DOHH2 (cell line): Measurements from ENCODE around the gene KDM4C.

Experiments used
- H3F3A ChIP-seq: fragments of 200-600 bp; sonication (generic), shearing (Covaris generic); 2 replicates; pipeline ENCODE4 v1.6.0; 2016; ENCODE audit warnings: antibody characterized with exemption, mild to moderate bottlenecking; ENCODE audit not compliant: control insufficient read depth, insufficient read depth
- H3K27ac ChIP-seq: fragments of 200-600 bp; sonication (generic); 2 replicates; pipeline ENCODE4 v1.5.1; 2014; ENCODE audit warnings: low read depth, mild to moderate bottlenecking, low read length, moderate library complexity
- H3K27me3 ChIP-seq: fragments of 200-600 bp; sonication (generic); 2 replicates; pipeline ENCODE4 v1.6.1; 2014; ENCODE audit warnings: mild to moderate bottlenecking, low read length, mixed read lengths; ENCODE audit not compliant: control insufficient read depth
- H3K36me3 ChIP-seq: fragments of 200-600 bp; sonication (generic); 2 replicates; pipeline ENCODE4 v1.6.1; 2014; ENCODE audit warnings: mild to moderate bottlenecking, low read length, moderate library complexity, mixed read lengths; ENCODE audit not compliant: control insufficient read depth
- H3K4me1 ChIP-seq: fragments of 200-600 bp; sonication (generic); 2 replicates; pipeline ENCODE4 v1.6.1; 2014; ENCODE audit warnings: mild to moderate bottlenecking, low read length, mixed read lengths; ENCODE audit not compliant: control insufficient read depth
- H3K4me2 ChIP-seq: fragments of 200-600 bp; sonication (generic); 2 replicates; pipeline ENCODE4 v1.6.0; 2014; ENCODE audit warnings: mild to moderate bottlenecking, low read length, moderate library complexity
- H3K4me3 ChIP-seq: fragments of 200-600 bp; sonication (generic); 2 replicates; pipeline ENCODE4 v1.5.1; 2014; ENCODE audit warnings: mild to moderate bottlenecking, low read length, mixed read lengths
- H3K79me2 ChIP-seq: fragments of 200-600 bp; sonication (generic); 2 replicates; pipeline ENCODE4 v1.6.1; 2014; ENCODE audit warnings: mild to moderate bottlenecking, low read length, mixed read lengths; ENCODE audit not compliant: control insufficient read depth
- H3K9me2 ChIP-seq: fragments of 200-600 bp; sonication (generic); replicated peaks from 2 replicates; pipeline ENCODE4 v1.6.1; 2014; ENCODE audit warnings: mild to moderate bottlenecking, low read length, mixed read lengths; ENCODE audit not compliant: control insufficient read depth
- H3K9me3 ChIP-seq: fragments of 200-600 bp; sonication (generic); 2 replicates; pipeline ENCODE4 v1.6.1; 2014; ENCODE audit warnings: antibody characterized with exemption, low read length, mixed read lengths; ENCODE audit not compliant: control insufficient read depth, insufficient read depth
- H4K20me1 ChIP-seq: fragments of 200-600 bp; sonication (generic); 2 replicates; pipeline ENCODE4 v1.6.0; 2014; ENCODE audit warnings: low read depth, mild to moderate bottlenecking, antibody characterized with exemption, low read length, moderate library complexity; ENCODE audit not compliant: control insufficient read depth, insufficient read depth
- CTCF ChIP-seq: fragments of 200-600 bp; sonication (generic); IDR thresholded peaks from one replicate; pipeline ENCODE4 v1.5.1; 2014; ENCODE audit warnings: antibody characterized with exemption, mild to moderate bottlenecking, low read depth, low read length; ENCODE audit not compliant: poor library complexity, severe bottlenecking
- EZH2phosphoT487 ChIP-seq: fragments of 200-600 bp; sonication (generic); IDR thresholded peaks from 2 replicates; pipeline ENCODE4 v1.6.1; 2017; ENCODE audit warnings: borderline replicate concordance, mild to moderate bottlenecking, antibody characterized with exemption, low read length, moderate library complexity, mixed read lengths

The KDM4C gene

DNA sequence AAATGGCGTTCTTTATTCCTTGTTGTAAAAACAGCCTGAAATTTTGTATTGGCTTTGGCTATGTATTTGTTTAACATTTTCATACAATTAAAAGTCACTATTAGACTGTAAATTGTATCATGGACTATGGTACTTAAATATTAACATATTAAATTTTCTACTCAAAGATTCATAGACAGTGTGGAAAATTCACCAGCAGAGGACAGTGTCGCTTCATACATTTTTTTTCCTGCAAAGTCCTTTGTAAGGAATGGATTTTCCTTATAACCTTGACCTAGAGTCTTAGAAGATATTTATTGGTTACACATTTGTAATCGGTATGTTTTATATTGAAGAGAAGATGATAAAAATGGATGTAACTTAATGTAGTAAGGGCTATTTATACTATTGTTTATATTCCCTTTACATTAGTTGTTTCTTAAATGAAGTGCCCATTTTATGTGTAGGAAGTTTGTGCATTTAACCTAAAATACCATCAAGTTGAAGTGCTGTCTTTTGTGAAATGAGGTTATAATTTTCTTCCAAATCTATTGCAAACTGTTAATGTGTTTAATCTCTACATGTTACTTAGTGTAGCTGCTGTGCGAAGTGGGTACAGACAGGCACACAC lies 150.1 kb downstream of the KDM4C start:
- Histone ChIP-seq H3K9me3 (no peaks in the 10 kb centered on the region), H3K27ac (no peak overlapping the region), H3K79me2 (no peaks in the 10 kb centered on the region), H3K4me2 (no peak overlapping the region), H3K4me3 (no peak overlapping the region), H3K27me3 (no peaks in the 10 kb centered on the region), H3K4me1 (peaks cover 4% of the 10 kb centered on the region; the same call in 1 of the 2 replicates), H3F3A (no peaks in the 10 kb centered on the region; the same call in 1 of the 2 replicates), H4K20me1 (peaks cover 3% of the 10 kb centered on the region; the same call in 1 of the 2 replicates), H3K36me3 (no peaks in the 10 kb centered on the region), H3K9me2 (no peaks in the 10 kb centered on the region)
- TF ChIP-seq EZH2phosphoT487: no peak
- peak; percentile 45 for TF ChIP-seq CTCF

DNA sequence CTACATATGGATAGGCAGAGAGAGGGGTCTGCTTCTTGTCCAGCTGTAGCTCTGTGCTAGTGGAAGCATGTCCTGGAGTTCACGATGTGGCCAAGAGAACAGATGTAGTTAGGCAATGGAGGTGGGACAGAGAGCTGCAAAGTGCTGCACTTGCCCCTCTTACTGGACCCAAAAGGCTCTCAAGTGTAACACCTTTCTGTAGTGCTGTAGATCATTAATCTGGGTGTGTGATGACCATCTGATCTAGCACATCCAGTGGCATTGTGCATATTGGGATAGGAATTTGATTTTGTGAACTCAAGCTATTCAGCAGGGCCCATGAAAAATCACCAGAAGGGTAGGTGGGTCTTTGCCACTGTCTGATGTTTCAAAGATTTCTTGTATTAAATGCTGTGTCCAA lies 151.4 kb downstream of the KDM4C start:
- H3K4me1 ChIP-seq: peaks cover 4% of the 10 kb centered on the region; the same call in 1 of the 2 replicates

DNA sequence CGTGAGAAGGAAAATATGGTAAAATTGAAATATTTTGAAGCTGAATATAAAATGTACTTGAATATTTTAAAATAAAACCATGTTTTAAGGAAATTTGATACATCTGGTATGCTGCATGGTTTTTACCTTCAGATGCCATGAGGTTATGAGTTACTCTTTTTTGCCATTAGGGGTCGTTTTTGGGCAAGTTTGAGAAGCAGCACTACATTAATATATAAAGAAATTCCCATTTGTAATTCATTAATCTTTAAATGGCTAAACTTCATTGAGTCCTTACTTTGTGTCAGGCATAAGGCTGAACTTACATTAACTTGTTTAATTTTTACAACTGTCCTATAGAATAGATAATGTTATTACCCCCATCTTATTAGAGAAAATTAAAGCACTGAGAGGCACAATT lies 152.3 kb downstream of the KDM4C start:
- no peaks in the 10 kb centered on the region for H3K27me3 ChIP-seq
- no peaks in the 10 kb centered on the region for H3K9me3 ChIP-seq
- no peak overlapping the region for H3K4me3 ChIP-seq
- no peaks in the 10 kb centered on the region for H3K9me2 ChIP-seq
- no peak for TF ChIP-seq EZH2phosphoT487
- peak; percentile 42 for TF ChIP-seq CTCF
- H3K27ac ChIP-seq: no peak overlapping the region
- H3K4me2 ChIP-seq: no peak overlapping the region
- H3K4me1 ChIP-seq: peaks cover 4% of the 10 kb centered on the region; the same call in 1 of the 2 replicates
- H4K20me1 ChIP-seq: peaks cover 3% of the 10 kb centered on the region; the same call in 1 of the 2 replicates
- no peaks in the 10 kb centered on the region for H3K79me2 ChIP-seq
- no peaks in the 10 kb centered on the region for H3K36me3 ChIP-seq
- H3F3A ChIP-seq: no peaks in the 10 kb centered on the region; the same call in 1 of the 2 replicates

More for the DNA sequence above, 151.4 kb downstream of the KDM4C start:
- H4K20me1 ChIP-seq: peaks cover 3% of the 10 kb centered on the region; the same call in 1 of the 2 replicates
- H3K4me3 ChIP-seq: no peak overlapping the region
- no peak overlapping the region for H3K4me2 ChIP-seq
- no peaks in the 10 kb centered on the region for H3K9me2 ChIP-seq
- H3K27me3 ChIP-seq: no peaks in the 10 kb centered on the region
- TF ChIP-seq CTCF (no peak), EZH2phosphoT487 (no peak)
- no peaks in the 10 kb centered on the region for H3K36me3 ChIP-seq
- no peaks in the 10 kb centered on the region for H3K79me2 ChIP-seq
- H3K9me3 ChIP-seq: no peaks in the 10 kb centered on the region
- no peaks in the 10 kb centered on the region; the same call in 1 of the 2 replicates for H3F3A ChIP-seq
- H3K27ac ChIP-seq: no peak overlapping the region
